Measurements from ENCODE around the gene SLFN5.

- TF ChIP-seq CTCF (IDR thresholded peaks at IDR 0.05 in 8 of 11, conservative IDR thresholded peaks at IDR 0.05 in 3 of 11): no peak
- TF ChIP-seq POLR2A (IDR thresholded peaks at IDR 0.05): no peak
- no peak for TF ChIP-seq POLR2AphosphoS5 (IDR thresholded peaks at IDR 0.05)
Observed at GRCh38 chr17:35213412-35213940, 29.4 kb upstream of the SLFN5 start.

All from spleen (tissue), 7 donors.